ENCODE measurements around the gene TEX52.

- no peak for TF ChIP-seq CTCF (IDR thresholded peaks at IDR 0.05)
- no peak for TF ChIP-seq EP300 (IDR thresholded peaks at IDR 0.05; ENCODE audit: low read depth)
- TF ChIP-seq POLR2A (IDR thresholded peaks at IDR 0.05), result no peak
These were observed 3.3 kb upstream of the TEX52 start for GRCh38 chr12:2860170-2860569.
